HUES6 (cell line): Measurements from ENCODE around the gene PDCD11.

Experiments
- H3K27ac ChIP-seq: 2 replicates; pipeline ENCODE4 v1.7.0; 2013; ENCODE audit warnings: low read depth, mild to moderate bottlenecking, low read length, inconsistent platforms
- H3K27me3 ChIP-seq: 2 replicates; pipeline ENCODE4 v1.6.1; 2013; ENCODE audit warnings: low read length; ENCODE audit not compliant: control insufficient read depth, insufficient read depth
- H3K36me3 ChIP-seq: 2 replicates; pipeline ENCODE4 v1.6.1; 2013; ENCODE audit warnings: low read length; ENCODE audit not compliant: control insufficient read depth, insufficient read depth
- H3K4me1 ChIP-seq: 2 replicates; pipeline ENCODE4 v1.6.1; 2013; ENCODE audit warnings: low read length; ENCODE audit not compliant: control insufficient read depth, insufficient read depth
- H3K4me3 ChIP-seq: 2 replicates; pipeline ENCODE4 v1.5.1; 2013; ENCODE audit warnings: low read depth, low read length
- H3K9ac ChIP-seq: one replicate; pipeline ENCODE4 v1.6.1; 2013; ENCODE audit warnings: mild to moderate bottlenecking, low read length
- H3K9me3 ChIP-seq: 2 replicates; pipeline ENCODE4 v1.6.1; 2013; ENCODE audit warnings: low read depth, low read length; ENCODE audit not compliant: control insufficient read depth, insufficient read depth

PDCD11 gene

GRCh38 chr10:103451091-103451813 is 54.8 kb downstream of the PDCD11 start:
- no peaks in the 10 kb centered on the region for H3K27me3 ChIP-seq
- no peaks in the 10 kb centered on the region for H3K9me3 ChIP-seq
- H3K4me3 ChIP-seq = peak overlapping the region; percentile 50
- no peak overlapping the region for H3K27ac ChIP-seq
- H3K9ac ChIP-seq = peak overlapping the region; percentile 59
- H3K4me1 ChIP-seq = peaks cover 24% of the 10 kb centered on the region; the same call in 1 of the 2 replicates
- peaks cover 32% of the 10 kb centered on the region for H3K36me3 ChIP-seq

- Histone ChIP-seq H3K27ac (no peak within 1 kb of the TSS; the same call in 1 of the 2 replicates), H3K27me3 (no peaks in the 10 kb centered on the region), H3K36me3 (peaks cover 25% of the 10 kb centered on the region), H3K4me1 (peaks cover 24% of the 10 kb centered on the region; the same call in 1 of the 2 replicates), H3K4me3 (peak within 1 kb of the TSS; percentile 50), H3K9me3 (no peaks in the 10 kb centered on the region), H3K9ac (peak within 1 kb of the TSS; percentile 59)
Observed at GRCh38 chr10:103451831-103452505, 55.5 kb downstream of the PDCD11 start, which contains the start of gene CALHM2. Gene CALHM2, minus strand, starts transcription at chr10:103452370. Its CDS starts 2,429 bp downstream, at chr10:103449941.

- H3K36me3 ChIP-seq = peaks cover 18% of the 10 kb centered on the region
- H3K27me3 ChIP-seq = no peaks in the 10 kb centered on the region
- no peaks in the 10 kb centered on the region for H3K9me3 ChIP-seq
- H3K27ac ChIP-seq = no peak overlapping the region; the same call in 1 of the 2 replicates
- peak overlapping the region; percentile 59 for H3K9ac ChIP-seq
- peak overlapping the region; percentile 50 for H3K4me3 ChIP-seq
- peaks cover 24% of the 10 kb centered on the region; the same call in 1 of the 2 replicates for H3K4me1 ChIP-seq
Observed at GRCh38 chr10:103452506-103453230, 56.2 kb downstream of the PDCD11 start.

- Histone ChIP-seq H3K27me3 (no peaks in the 10 kb centered on the region), H3K36me3 (peaks cover 11% of the 10 kb centered on the region), H3K4me1 (peaks cover 28% of the 10 kb centered on the region; the same call in 1 of the 2 replicates), H3K9me3 (no peaks in the 10 kb centered on the region), H3K4me3 (no peak overlapping the region), H3K27ac (no peak overlapping the region), H3K9ac (no peak overlapping the region)
Observed at GRCh38 chr10:103454026-103454425, 57.6 kb downstream of the PDCD11 start.

- Histone ChIP-seq H3K27me3 (no peaks in the 10 kb centered on the region), H3K9ac (no peak overlapping the region), H3K4me1 (peaks cover 31% of the 10 kb centered on the region; the same call in 1 of the 2 replicates), H3K9me3 (no peaks in the 10 kb centered on the region), H3K4me3 (no peak overlapping the region), H3K27ac (no peak overlapping the region), H3K36me3 (no peaks in the 10 kb centered on the region)
Observed at GRCh38 chr10:103455235-103455634, 58.8 kb downstream of the PDCD11 start.

- Histone ChIP-seq H3K4me1 (peaks cover 22% of the 10 kb centered on the region; the same call in 1 of the 2 replicates), H3K36me3 (no peaks in the 10 kb centered on the region), H3K9ac (no peak overlapping the region), H3K27me3 (no peaks in the 10 kb centered on the region), H3K4me3 (no peak overlapping the region), H3K27ac (no peak overlapping the region), H3K9me3 (no peaks in the 10 kb centered on the region)
Observed at GRCh38 chr10:103456074-103456660, 59.7 kb downstream of the PDCD11 start.

GRCh38 chr10:103457176-103457712 is 60.8 kb downstream of the PDCD11 start:
- H3K36me3 ChIP-seq = no peaks in the 10 kb centered on the region
- H3K9me3 ChIP-seq = no peaks in the 10 kb centered on the region
- H3K4me1 ChIP-seq = peaks cover 14% of the 10 kb centered on the region; the same call in 1 of the 2 replicates
- no peak overlapping the region for H3K9ac ChIP-seq
- no peaks in the 10 kb centered on the region for H3K27me3 ChIP-seq
- H3K4me3 ChIP-seq = no peak overlapping the region
- H3K27ac ChIP-seq = no peak overlapping the region

- Histone ChIP-seq H3K4me3 (no peak overlapping the region), H3K9me3 (no peaks in the 10 kb centered on the region), H3K9ac (no peak overlapping the region), H3K27ac (no peak overlapping the region), H3K4me1 (peaks cover 7% of the 10 kb centered on the region; the same call in 1 of the 2 replicates), H3K27me3 (no peaks in the 10 kb centered on the region), H3K36me3 (no peaks in the 10 kb centered on the region)
Observed at GRCh38 chr10:103457896-103458583, 61.6 kb downstream of the PDCD11 start.

- peaks cover 7% of the 10 kb centered on the region; the same call in 1 of the 2 replicates for H3K4me1 ChIP-seq
- H3K27ac ChIP-seq = no peak within 1 kb of the TSS
- H3K9ac ChIP-seq = no peak within 1 kb of the TSS
- no peaks in the 10 kb centered on the region for H3K27me3 ChIP-seq
- no peaks in the 10 kb centered on the region for H3K9me3 ChIP-seq
- H3K36me3 ChIP-seq = no peaks in the 10 kb centered on the region
- H3K4me3 ChIP-seq = no peak within 1 kb of the TSS
Observed at GRCh38 chr10:103458720-103459119, 62.3 kb downstream of the PDCD11 start, which contains the start of gene CALHM1. Gene CALHM1, minus strand, starts transcription at chr10:103458900. Its CDS starts 149 bp downstream, at chr10:103458751.

GRCh38 chr10:103459615-103460014 is 63.2 kb downstream of the PDCD11 start:
- no peak overlapping the region for H3K9ac ChIP-seq

More at GRCh38 chr10:103459615-103460014, 63.2 kb downstream of the PDCD11 start:
- no peak overlapping the region for H3K27ac ChIP-seq
- no peaks in the 10 kb centered on the region for H3K27me3 ChIP-seq
- peaks cover 7% of the 10 kb centered on the region; the same call in 1 of the 2 replicates for H3K4me1 ChIP-seq
- no peaks in the 10 kb centered on the region for H3K9me3 ChIP-seq
- H3K36me3 ChIP-seq = no peaks in the 10 kb centered on the region
- no peak overlapping the region for H3K4me3 ChIP-seq
